Liver (tissue), 9 donors: ENCODE data around the gene SMC4. TPM values are rescaled to one million over a fixed set of nuclear protein-coding genes. Genes with fewer than 3 reads are reported as not detected.

ENCODE experiments used
- DNase-seq: peaks from one replicate; pipeline ENCODE4 v3.0.0-alpha.2; 2017; ENCODE audit warnings: low spot score
- H3K27ac ChIP-seq, 2 donors: one replicate each; pipeline ENCODE4 v1.7.0; 2013; ENCODE audit warnings: inconsistent platforms in 2 of 2, low read length in 2 of 2, control low read depth in 1 of 2, low read depth in 1 of 2, mild to moderate bottlenecking in 1 of 2
- H3K27me3 ChIP-seq, 4 donors: one replicate each; pipeline versions ENCODE4 v1.6.1 to v1.7.0; 2013; ENCODE audit warnings: low read length in 3 of 4, inconsistent platforms in 1 of 4, mild to moderate bottlenecking in 1 of 4, moderate library complexity in 1 of 4; ENCODE audit not compliant: control insufficient read depth in 4 of 4, insufficient read depth in 4 of 4
- H3K36me3 ChIP-seq, 4 donors: one replicate each; pipeline versions ENCODE4 v1.6.1 to v1.7.0; 2013; ENCODE audit warnings: low read length in 3 of 4, mild to moderate bottlenecking in 3 of 4, low read depth in 1 of 4, moderate library complexity in 1 of 4; ENCODE audit not compliant: control insufficient read depth in 4 of 4, insufficient read depth in 3 of 4
- H3K4me1 ChIP-seq, 4 donors: one replicate each; pipeline versions ENCODE4 v1.6.1 to v1.7.0; 2013; ENCODE audit warnings: low read length in 3 of 4, mild to moderate bottlenecking in 3 of 4, moderate library complexity in 1 of 4; ENCODE audit not compliant: control insufficient read depth in 4 of 4, insufficient read depth in 4 of 4
- H3K4me3 ChIP-seq, 3 donors: one replicate each; pipeline versions ENCODE4 v1.6.1 to v1.7.0; 2013; ENCODE audit warnings: low read length in 3 of 3, control low read depth in 1 of 3, low read depth in 1 of 3, mild to moderate bottlenecking in 1 of 3
- H3K9ac ChIP-seq, 2 donors: one replicate each; pipeline ENCODE4 v1.7.0; 2013; ENCODE audit warnings: low read length in 2 of 2, mild to moderate bottlenecking in 2 of 2, moderate library complexity in 2 of 2, control low read depth in 1 of 2, low read depth in 1 of 2
- H3K9me3 ChIP-seq, 4 donors: one replicate each; pipeline versions ENCODE4 v1.6.1 to v1.7.0; 2013; ENCODE audit warnings: low read length in 3 of 4; ENCODE audit not compliant: control insufficient read depth in 4 of 4
- CTCF ChIP-seq: fragments of 150-350 bp; IDR thresholded peaks from 2 replicates; pipeline ENCODE4 v1.5.1; 2017; ENCODE audit warnings: improper control_type of control experiment, low read depth, low read length; ENCODE audit not compliant: missing input control
- EGR1 ChIP-seq, 2 donors: IDR thresholded peaks; 2 replicates each; pipeline ENCODE4 v1.6.1; 2016 to 2018; ENCODE audit warnings: antibody characterized with exemption in 2 of 2, low read depth in 2 of 2
- FOXA1 ChIP-seq: IDR thresholded peaks from 2 replicates; pipeline ENCODE4 v1.6.1; 2016; ENCODE audit warnings: antibody characterized with exemption
- FOXA2 ChIP-seq: IDR thresholded peaks from 2 replicates; pipeline ENCODE4 v1.6.1; 2016; ENCODE audit warnings: antibody characterized with exemption
- GABPA ChIP-seq, 2 donors: IDR thresholded peaks in 1 of 2; conservative IDR thresholded peaks in 1 of 2; 2 replicates each; pipeline ENCODE4 v1.6.1; 2016; ENCODE audit warnings: antibody characterized with exemption in 2 of 2, mild to moderate bottlenecking in 1 of 2, moderate library complexity in 1 of 2
- HNF4A ChIP-seq, 2 donors: conservative IDR thresholded peaks; 2 replicates each; pipeline ENCODE4 v1.6.1; 2016; ENCODE audit warnings: antibody characterized with exemption in 2 of 2, mild to moderate bottlenecking in 2 of 2
- HNF4G ChIP-seq: IDR thresholded peaks from 2 replicates; pipeline ENCODE4 v1.6.1; 2016; ENCODE audit warnings: antibody characterized with exemption
- JUND ChIP-seq, 2 donors: IDR thresholded peaks; 2 replicates each; pipeline ENCODE4 v1.6.1; 2016; ENCODE audit warnings: antibody characterized with exemption in 2 of 2
- MAX ChIP-seq: IDR thresholded peaks from 2 replicates; pipeline ENCODE4 v1.6.1; 2016; ENCODE audit warnings: antibody characterized with exemption
- RAD21 ChIP-seq, 2 donors: IDR thresholded peaks; 2 replicates each; pipeline ENCODE4 v1.6.1; 2016; ENCODE audit warnings: antibody characterized with exemption in 2 of 2, mild to moderate bottlenecking in 2 of 2
- REST ChIP-seq: IDR thresholded peaks from 2 replicates; pipeline ENCODE4 v1.6.1; 2016; ENCODE audit warnings: antibody characterized with exemption, mild to moderate bottlenecking
- RXRA ChIP-seq, 2 donors: IDR thresholded peaks; 2 replicates each; pipeline ENCODE4 v1.6.1; 2017 to 2018; ENCODE audit warnings: antibody characterized with exemption in 2 of 2, mild to moderate bottlenecking in 1 of 2
- SP1 ChIP-seq: IDR thresholded peaks from 2 replicates; pipeline ENCODE4 v1.6.1; 2018; ENCODE audit warnings: antibody characterized with exemption, mild to moderate bottlenecking
- TAF1 ChIP-seq: conservative IDR thresholded peaks from 2 replicates; pipeline ENCODE4 v1.6.1; 2016; ENCODE audit warnings: antibody characterized with exemption, mild to moderate bottlenecking
- YY1 ChIP-seq: IDR thresholded peaks from 2 replicates; pipeline ENCODE4 v1.6.1; 2016; ENCODE audit warnings: antibody characterized with exemption, mild to moderate bottlenecking
- ZBTB33 ChIP-seq: IDR thresholded peaks from 2 replicates; pipeline ENCODE4 v1.6.1; 2016; ENCODE audit warnings: antibody characterized with exemption
- WGBS: extraction: QIAGEN DNeasy Blood & Tissue Kit; methylation state at CpG from one replicate; pipeline ENCODE4 v1.1.7; 2013; 5-methylcytosine and 5-hydroxymethylcytosine counted together
- polyA plus RNA-seq, 2 donors: library from polyadenylated mRNA; stranded (reverse) in 1 of 2; unstranded in 1 of 2; fragments of 200-250 nt in 1 of 2; fragments of >200 nt in 1 of 2; fragmentation: Nextera tagmentation in 1 of 2; extraction: Ambion mirVana in 1 of 2; gene quantifications; one replicate each; pipeline versions ENCODE4 v1.2.1 to v1.2.3, GENCODE V29; 2013 to 2015
- total RNA-seq, 2 donors: library from RNA; depleted of rRNA; stranded (reverse); fragments of >200 nt; gene quantifications; one replicate each; pipeline ENCODE4 v1.2.3, GENCODE V29; 2014
- donor health status: healthy.
- donor health status: healthy.
- donor health status: healthy.
- donor health status: healthy.
- donor health status: healthy.

SMC4 gene
- total and polyA plus RNA-seq, 4 donors, result 6.7 to 161 (median 17.1) TPM

GRCh38 chr3:160459450-160459970 is 60.1 kb downstream of the SMC4 start:
- DNase-seq, result no peak
- TF ChIP-seq FOXA1 (no peak), EGR1 (IDR thresholded peaks at IDR 0.05; ENCODE audit: low read depth in 2 of 2) (no peak), FOXA2 (no peak), GABPA (IDR thresholded peaks at IDR 0.05 in 1 of 2, conservative IDR thresholded peaks at IDR 0.05 in 1 of 2) (no peak), JUND (IDR thresholded peaks at IDR 0.05) (no peak), RAD21 (IDR thresholded peaks at IDR 0.05) (no peak)
- H3K36me3 ChIP-seq, result no peaks in the 10 kb centered on the region
- no peak overlapping the region for H3K9ac ChIP-seq
- WGBS, result 92% methylated on average over 9 of the region's 9 CpGs
- no peaks in the 10 kb centered on the region for H3K4me1 ChIP-seq
- H3K27me3 ChIP-seq, result no peaks in the 10 kb centered on the region
- no peaks in the 10 kb centered on the region for H3K9me3 ChIP-seq
- no peak overlapping the region for H3K4me3 ChIP-seq
- no peak overlapping the region for H3K27ac ChIP-seq

GRCh38 chr3:160460033-160460432 is 60.6 kb downstream of the SMC4 start:
- Histone ChIP-seq H3K4me1 (no peaks in the 10 kb centered on the region), H3K4me3 (no peak overlapping the region), H3K27ac (no peak overlapping the region), H3K9ac (no peak overlapping the region), H3K36me3 (no peaks in the 10 kb centered on the region), H3K27me3 (no peaks in the 10 kb centered on the region), H3K9me3 (no peaks in the 10 kb centered on the region)
- DNase-seq, result no peak
- 74% methylated on average over 3 of the region's 3 CpGs for WGBS
- TF ChIP-seq TAF1 (no peak), RAD21 (IDR thresholded peaks at IDR 0.05) (no peak), HNF4G (no peak), REST (no peak), YY1 (no peak), FOXA1 (no peak)

- H3K4me1 ChIP-seq, result no peaks in the 10 kb centered on the region
- no peak overlapping the region for H3K27ac ChIP-seq
- DNase-seq, result no peak
- H3K36me3 ChIP-seq, result no peaks in the 10 kb centered on the region
- H3K9me3 ChIP-seq, result no peaks in the 10 kb centered on the region
- no peak overlapping the region for H3K9ac ChIP-seq
- H3K4me3 ChIP-seq, result no peak overlapping the region
- H3K27me3 ChIP-seq, result no peaks in the 10 kb centered on the region
- WGBS, result 87% methylated on average over 2 of the region's 2 CpGs
- TF ChIP-seq TAF1 (no peak), ZBTB33 (no peak), GABPA (IDR thresholded peaks at IDR 0.05 in 1 of 2, conservative IDR thresholded peaks at IDR 0.05 in 1 of 2) (no peak), EGR1 (IDR thresholded peaks at IDR 0.05; ENCODE audit: low read depth in 2 of 2) (no peak), FOXA1 (no peak), JUND (IDR thresholded peaks at IDR 0.05) (no peak), YY1 (no peak), CTCF (no peak), SP1 (no peak), MAX (no peak), RXRA (IDR thresholded peaks at IDR 0.05) (no peak), RAD21 (IDR thresholded peaks at IDR 0.05) (no peak), HNF4G (no peak), REST (no peak), HNF4A (conservative IDR thresholded peaks at IDR 0.05) (no peak), FOXA2 (no peak)
Measured at GRCh38 chr3:160464321-160464720, 64.9 kb downstream of the SMC4 start.
